PFSK-1 (cell line): ENCODE measurements around the gene TRIM63.

ENCODE experiments used
- FOXP2 ChIP-seq: optimal IDR thresholded peaks from 2 replicates; pipeline ENCODE3; 2011; ENCODE audit warnings: borderline replicate concordance, control low read depth, inconsistent platforms; ENCODE audit not compliant: insufficient read depth; ENCODE audit errors: extremely low read length, extremely low read depth
- POLR2AphosphoS5 ChIP-seq: IDR thresholded peaks from 2 replicates; pipeline ENCODE4 v1.6.1; 2012; ENCODE audit warnings: low read depth, mild to moderate bottlenecking, control low read depth, low read length, moderate library complexity
- SIN3A ChIP-seq: IDR thresholded peaks from 2 replicates; pipeline ENCODE4 v1.6.1; 2012; ENCODE audit warnings: mild to moderate bottlenecking, low read length, moderate library complexity, borderline replicate concordance; ENCODE audit not compliant: insufficient read depth
- TAF1 ChIP-seq: IDR thresholded peaks from 2 replicates; pipeline ENCODE4 v1.6.1; 2012; ENCODE audit warnings: low read length, control low read depth, borderline replicate concordance; ENCODE audit not compliant: insufficient read depth
- TF ChIP-seq, protein P1 (sequence below), 2 experiments: IDR thresholded peaks; 2 replicates each; pipeline versions ENCODE4 v1.6.1 to v1.8.0; 2011 to 2012; ENCODE audit warnings: low read depth in 2 of 2, low read length in 2 of 2, control low read depth in 1 of 2, inconsistent platforms in 1 of 2, mild to moderate bottlenecking in 1 of 2, moderate library complexity in 1 of 2; ENCODE audit not compliant: insufficient read depth in 1 of 2

TRIM63 gene

DNA sequence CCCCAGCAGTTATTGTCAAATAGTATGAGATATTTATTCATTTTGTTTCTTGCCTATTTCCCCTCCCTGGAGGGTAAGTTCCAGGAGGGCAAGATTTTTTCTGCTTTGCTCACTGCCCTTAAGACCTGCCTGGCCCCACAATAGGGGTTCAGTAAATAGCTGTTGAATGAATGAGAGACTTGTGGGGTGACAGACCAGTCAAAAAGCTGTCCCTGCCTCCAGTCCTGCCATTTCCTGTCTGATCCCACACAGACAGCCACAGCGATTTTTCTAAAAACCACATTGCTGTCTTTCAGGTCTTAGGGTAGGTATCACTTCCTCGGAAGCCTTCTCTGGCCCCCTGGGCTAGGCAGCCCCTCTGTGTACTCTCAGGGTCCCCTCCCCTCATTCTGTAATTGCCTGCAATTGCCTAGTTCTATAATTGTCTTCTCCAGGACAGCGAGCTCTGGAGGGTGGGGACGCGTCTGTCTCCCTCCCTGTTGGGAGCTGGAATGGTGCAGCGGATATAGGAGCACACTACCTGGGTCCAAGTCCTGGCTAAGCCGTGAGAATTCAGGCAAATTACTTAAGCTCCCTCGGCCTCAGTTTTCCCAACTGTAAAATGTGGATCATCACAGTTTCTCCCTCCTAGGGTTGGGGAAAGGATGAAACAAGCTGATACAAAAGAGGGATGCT is 47.7 kb downstream of the TRIM63 start:
- TF ChIP-seq, protein P1, sequence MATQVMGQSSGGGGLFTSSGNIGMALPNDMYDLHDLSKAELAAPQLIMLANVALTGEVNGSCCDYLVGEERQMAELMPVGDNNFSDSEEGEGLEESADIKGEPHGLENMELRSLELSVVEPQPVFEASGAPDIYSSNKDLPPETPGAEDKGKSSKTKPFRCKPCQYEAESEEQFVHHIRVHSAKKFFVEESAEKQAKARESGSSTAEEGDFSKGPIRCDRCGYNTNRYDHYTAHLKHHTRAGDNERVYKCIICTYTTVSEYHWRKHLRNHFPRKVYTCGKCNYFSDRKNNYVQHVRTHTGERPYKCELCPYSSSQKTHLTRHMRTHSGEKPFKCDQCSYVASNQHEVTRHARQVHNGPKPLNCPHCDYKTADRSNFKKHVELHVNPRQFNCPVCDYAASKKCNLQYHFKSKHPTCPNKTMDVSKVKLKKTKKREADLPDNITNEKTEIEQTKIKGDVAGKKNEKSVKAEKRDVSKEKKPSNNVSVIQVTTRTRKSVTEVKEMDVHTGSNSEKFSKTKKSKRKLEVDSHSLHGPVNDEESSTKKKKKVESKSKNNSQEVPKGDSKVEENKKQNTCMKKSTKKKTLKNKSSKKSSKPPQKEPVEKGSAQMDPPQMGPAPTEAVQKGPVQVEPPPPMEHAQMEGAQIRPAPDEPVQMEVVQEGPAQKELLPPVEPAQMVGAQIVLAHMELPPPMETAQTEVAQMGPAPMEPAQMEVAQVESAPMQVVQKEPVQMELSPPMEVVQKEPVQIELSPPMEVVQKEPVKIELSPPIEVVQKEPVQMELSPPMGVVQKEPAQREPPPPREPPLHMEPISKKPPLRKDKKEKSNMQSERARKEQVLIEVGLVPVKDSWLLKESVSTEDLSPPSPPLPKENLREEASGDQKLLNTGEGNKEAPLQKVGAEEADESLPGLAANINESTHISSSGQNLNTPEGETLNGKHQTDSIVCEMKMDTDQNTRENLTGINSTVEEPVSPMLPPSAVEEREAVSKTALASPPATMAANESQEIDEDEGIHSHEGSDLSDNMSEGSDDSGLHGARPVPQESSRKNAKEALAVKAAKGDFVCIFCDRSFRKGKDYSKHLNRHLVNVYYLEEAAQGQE (IDR thresholded peaks at IDR 0.05; ENCODE audit: insufficient read depth in 1 of 2, low read depth in 2 of 2, low read length in 2 of 2) = no peak
- TF ChIP-seq TAF1 (no peak), FOXP2 (no peak), POLR2AphosphoS5 (no peak), SIN3A (no peak)

DNA sequence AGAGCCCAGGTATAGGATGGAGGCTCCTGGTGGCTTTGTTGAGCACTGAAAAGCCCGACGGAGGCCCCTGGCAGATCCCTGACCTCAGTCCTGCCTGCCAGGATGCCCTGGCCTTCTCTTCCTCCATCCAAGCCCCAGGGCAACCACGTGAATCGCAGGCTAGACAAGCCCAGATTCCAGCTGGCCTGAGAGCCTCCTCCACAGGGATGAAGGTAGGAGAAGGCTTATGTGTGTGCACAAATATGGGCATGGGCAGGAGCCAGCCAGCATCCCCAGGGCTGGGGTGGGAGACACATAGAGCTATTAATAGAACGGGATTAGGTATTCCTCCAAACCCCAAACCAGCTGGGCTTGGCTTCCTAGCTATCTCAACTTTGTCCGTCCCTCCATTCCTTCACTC is 49.8 kb downstream of the TRIM63 start:
- TF ChIP-seq FOXP2 = no peak
- TF ChIP-seq POLR2AphosphoS5 = no peak
- no peak for TF ChIP-seq SIN3A
- TF ChIP-seq, protein P1 (IDR thresholded peaks at IDR 0.05; ENCODE audit: insufficient read depth in 1 of 2, low read depth in 2 of 2, low read length in 2 of 2) = no peak
- no peak for TF ChIP-seq TAF1

DNA sequence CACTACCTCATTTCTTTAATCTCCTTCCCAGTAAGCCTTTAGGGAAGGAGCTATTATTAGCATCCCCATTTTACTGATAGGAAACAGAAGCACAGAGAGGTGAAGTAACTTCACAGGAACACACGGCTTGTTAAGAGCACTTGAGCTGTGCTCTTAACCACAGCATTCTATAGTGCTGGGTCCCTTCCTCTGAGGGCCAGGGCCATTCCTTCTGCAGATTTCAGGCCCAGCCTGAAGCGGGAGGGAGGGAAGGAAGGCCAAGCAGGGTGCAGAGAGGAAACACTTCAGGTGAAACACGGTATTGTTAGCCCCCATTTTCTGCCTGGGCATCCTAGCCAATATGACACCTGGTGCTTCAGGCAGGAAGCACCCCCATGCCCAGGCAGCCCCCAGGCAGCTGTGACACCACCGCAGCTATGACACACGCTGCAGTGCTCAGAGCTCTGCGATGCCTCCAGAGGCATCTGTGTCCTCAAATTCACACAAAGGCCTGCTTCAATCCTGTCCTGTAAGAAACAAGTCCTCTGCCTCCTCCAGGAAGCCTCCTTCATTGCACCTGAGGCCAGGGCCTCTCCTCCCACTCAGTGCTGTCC is 50.4 kb downstream of the TRIM63 start:
- TF ChIP-seq POLR2AphosphoS5 (no peak), SIN3A (no peak), TAF1 (no peak), FOXP2 (no peak)
- TF ChIP-seq, protein P1 (IDR thresholded peaks at IDR 0.05; ENCODE audit: insufficient read depth in 1 of 2, low read depth in 2 of 2, low read length in 2 of 2) = no peak

DNA sequence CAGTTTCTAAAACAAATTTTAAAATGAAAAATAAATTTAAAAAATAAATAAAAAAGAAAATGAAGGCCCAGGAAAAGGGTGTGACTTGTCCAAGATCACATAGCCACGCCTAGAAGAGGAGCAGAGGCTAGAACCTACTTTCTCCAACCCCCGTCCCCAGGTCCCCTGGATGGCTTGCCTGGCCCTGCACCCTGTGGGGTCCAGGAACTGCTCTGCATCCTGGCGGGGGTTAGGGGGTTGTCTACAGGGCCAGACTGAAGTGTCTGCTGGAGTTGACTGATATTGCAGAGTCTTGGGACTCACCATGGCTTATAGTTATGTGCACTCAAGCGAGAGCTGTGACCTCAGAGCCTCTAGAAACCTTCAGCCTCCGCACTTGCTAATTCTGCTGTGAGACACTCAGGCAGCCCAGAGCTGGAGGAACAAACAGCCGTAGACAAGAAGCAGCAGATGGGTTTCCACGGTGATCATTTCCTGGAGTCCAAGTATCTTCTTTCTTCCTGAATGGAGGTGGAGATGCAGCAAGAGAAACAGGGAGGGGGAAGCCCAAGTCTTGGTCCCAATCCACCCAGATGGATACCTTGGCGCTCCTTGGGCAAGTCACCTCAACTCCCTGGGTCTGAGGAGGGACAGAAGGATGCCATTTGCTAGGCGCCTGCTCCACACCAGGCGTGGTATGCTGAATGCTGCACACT is 51.0 kb downstream of the TRIM63 start:
- TF ChIP-seq TAF1 (no peak), FOXP2 (no peak), POLR2AphosphoS5 (no peak), SIN3A (no peak)
- TF ChIP-seq, protein P1 (IDR thresholded peaks at IDR 0.05; ENCODE audit: insufficient read depth in 1 of 2, low read depth in 2 of 2, low read length in 2 of 2) = no peak
